ENCODE results near the gene ZNF430. TPM values are rescaled to one million over a fixed set of nuclear protein-coding genes. Genes with fewer than 3 reads are reported as not detected.

Gene ZNF430
- total RNA-seq, 1 experiment from 2014 or later: 19.6 TPM

Other genes with a start within 250 kb of the ZNF430 start
- 3.5 and 6.1 TPM in 2 replicates for gene ZNF66, start 244.4 kb upstream of the ZNF430 start, total RNA-seq (2014; rRNA removed)
- gene ZNF85, start 97.4 kb upstream of the ZNF430 start, total RNA-seq (2014; rRNA removed): 13.6 and 14.0 TPM in 2 replicates
- 18.1 and 18.9 TPM in 2 replicates for gene ZNF714, start 61.5 kb downstream of the ZNF430 start, total RNA-seq (2014; rRNA removed)
- 9.1 and 9.4 TPM in 2 replicates for gene ZNF431, start 121.4 kb downstream of the ZNF430 start, total RNA-seq (2014; rRNA removed)